Activated CD8-positive, alpha-beta memory T cell treated with anti-CD3 and anti-CD28 coated beads, Interleukin-2, amount 50 U/mL, for 24 hours (primary cell): ENCODE data around the gene FADS2.

Source experiments
- DNase-seq: peaks from one replicate; pipeline ENCODE4 v3.0.0-alpha.2; 2020; ENCODE audit errors: extremely low read depth

Gene FADS2

DNA sequence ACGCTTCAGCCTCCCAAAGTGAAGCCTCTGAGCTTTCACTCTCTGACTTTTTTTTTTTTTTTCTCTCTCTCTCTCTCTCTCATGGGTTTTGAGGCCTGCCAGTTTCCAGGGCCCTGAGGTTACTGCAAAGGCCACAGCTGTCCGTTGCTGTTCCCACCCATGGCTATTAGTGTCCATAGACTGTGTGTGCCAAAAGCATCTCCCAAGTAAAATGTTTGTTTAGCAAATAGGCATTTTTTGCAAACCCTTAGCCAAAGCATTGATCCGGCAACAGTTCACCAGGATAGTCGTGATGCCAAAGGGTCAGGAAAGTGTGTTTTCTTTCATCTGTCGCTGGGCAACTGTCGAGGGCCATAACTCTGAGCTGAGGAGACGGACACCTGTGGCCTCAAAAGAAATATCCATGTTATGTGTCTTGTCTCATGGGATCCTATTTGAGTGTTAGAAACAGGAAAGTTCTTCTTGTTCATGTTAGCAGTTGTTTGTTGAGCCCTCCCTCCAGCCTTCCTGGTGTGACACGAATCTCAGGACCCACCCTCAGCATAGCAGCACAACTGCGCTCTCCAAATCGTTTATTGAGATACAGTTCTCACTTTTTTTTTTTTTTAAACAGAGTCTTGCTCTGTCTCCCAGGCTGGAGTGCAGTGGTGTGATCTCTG lies 18.4 kb downstream of the FADS2 start:
- no peak for DNase-seq

DNA sequence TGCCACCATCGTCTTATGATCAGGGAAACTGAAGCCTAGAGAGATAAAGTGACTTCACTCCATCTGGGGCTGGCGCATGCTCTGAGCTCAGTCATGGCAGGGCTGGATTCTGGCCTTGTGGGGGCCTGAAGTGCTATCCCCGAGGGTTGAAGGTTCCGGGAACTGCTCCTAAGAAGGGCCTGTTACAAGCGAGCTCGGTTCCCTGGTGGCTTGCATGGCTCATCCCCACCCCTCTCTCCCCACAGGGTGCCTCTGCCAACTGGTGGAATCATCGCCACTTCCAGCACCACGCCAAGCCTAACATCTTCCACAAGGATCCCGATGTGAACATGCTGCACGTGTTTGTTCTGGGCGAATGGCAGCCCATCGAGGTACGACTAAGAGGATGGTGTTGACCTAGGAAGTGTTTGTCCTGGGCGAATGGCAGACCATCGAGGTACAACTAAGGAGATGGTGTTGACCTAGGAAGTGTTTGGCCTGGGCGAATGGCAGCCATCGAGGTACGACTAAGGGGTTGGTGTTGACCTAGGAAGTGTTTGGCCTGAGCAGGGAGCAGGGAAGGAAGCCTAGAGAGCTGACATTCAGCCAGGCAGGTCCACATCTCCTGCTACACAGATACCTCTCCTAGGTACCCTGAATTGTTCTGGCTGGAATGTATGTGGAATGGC lies 19.9 kb downstream of the FADS2 start:
- no peak for DNase-seq

DNA sequence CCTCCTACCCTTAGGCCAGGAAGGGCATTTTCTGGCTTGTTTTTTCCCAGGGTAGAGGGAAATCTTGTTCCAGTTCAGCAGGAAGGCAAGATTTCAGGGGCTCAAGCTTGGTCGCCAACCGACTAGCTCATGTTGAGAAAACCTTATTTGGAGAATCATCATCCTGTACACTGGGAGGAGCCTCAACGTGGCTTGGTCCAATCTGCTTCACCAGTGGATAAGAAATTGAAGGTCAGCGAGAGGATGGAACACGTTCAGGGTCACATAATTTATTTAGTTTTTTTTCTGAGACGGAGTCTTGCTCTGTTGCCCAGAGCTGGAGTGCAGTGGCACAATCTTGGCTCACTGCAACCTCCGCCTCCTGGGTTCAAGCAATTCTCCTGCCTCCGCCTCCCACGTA lies 20.5 kb downstream of the FADS2 start:
- no peak for DNase-seq

- DNase-seq: no peak
Observed at GRCh38 chr11:61850687-61851086, 22.6 kb downstream of the FADS2 start.

GRCh38 chr11:61851113-61851899 lies 23.2 kb downstream of the FADS2 start:
- DNase-seq: no peak

DNA sequence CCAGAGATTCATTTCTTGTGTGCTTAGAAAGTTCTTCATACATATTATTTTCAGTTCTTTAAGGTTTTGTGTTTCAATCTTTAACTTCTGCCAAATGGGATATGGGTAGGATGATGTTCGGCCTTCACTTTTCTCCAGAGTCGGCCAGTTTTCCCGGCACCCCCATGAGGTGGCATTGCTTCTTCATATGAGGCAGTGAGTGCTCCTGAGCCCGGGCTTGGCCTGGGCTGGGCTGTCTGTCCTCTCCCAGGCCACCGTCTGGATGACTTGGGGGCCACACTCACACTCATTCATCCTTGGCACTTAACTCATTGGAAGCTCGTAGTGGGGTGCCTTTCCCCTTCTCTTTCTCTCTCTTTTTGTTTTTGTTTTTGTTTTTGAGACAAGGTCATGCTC lies 23.8 kb downstream of the FADS2 start:
- DNase-seq: no peak

DNA sequence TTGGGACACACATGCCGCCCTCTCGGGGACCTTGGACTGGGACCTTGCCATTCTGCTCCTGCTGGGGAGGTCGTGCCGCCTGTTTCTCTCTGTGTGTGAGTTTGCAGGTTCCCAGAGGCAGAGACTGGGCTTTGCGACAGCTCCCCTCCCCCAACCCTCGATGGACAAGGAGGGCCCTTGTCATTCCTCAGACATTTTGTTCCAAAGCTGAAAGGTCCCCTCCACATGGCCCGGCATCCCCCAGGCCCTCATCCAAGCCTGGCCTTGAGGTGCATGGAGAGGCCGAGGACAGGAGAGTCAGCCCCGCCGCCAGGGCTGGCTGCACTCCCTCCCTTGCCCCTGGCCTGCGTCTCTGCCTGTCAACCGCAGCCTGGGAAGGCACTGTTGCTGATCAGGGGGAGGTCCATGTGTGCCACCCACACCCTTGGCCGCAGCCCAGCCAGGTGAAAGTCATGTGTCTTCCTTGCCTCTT lies 25.6 kb downstream of the FADS2 start:
- DNase-seq: no peak

DNA sequence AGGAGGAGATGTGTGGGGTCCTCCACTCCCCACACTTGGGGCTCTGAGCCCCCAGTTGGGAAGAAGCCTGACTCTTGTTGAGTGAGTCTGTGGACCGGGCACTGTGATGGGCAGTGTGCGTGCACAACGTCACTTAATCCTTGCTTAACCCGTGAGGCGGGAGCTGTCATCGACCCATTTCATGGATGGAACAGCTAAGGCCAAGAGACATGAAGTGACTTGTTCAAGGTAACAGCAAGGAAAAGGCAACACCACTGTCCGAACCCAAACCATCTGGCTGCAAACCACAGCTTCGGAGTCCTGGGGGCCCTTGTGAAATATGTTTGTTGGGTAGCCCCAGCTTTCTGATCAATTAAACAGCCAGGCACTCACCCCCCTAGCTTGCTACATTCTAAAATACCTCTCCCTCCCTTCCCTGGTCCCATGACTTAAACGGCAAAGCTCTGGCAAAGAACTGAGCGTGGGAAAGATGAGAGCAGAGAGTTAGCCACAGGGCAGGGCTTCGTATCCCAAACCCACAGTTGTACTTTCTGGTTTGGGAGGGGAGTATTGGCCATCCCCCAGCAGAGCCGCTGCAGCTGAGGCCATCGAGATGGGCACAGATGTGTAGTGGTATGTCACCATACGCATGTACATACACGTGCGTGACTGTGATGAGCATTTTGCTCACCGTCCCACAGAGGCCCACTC lies 26.3 kb downstream of the FADS2 start:
- no peak for DNase-seq

DNA sequence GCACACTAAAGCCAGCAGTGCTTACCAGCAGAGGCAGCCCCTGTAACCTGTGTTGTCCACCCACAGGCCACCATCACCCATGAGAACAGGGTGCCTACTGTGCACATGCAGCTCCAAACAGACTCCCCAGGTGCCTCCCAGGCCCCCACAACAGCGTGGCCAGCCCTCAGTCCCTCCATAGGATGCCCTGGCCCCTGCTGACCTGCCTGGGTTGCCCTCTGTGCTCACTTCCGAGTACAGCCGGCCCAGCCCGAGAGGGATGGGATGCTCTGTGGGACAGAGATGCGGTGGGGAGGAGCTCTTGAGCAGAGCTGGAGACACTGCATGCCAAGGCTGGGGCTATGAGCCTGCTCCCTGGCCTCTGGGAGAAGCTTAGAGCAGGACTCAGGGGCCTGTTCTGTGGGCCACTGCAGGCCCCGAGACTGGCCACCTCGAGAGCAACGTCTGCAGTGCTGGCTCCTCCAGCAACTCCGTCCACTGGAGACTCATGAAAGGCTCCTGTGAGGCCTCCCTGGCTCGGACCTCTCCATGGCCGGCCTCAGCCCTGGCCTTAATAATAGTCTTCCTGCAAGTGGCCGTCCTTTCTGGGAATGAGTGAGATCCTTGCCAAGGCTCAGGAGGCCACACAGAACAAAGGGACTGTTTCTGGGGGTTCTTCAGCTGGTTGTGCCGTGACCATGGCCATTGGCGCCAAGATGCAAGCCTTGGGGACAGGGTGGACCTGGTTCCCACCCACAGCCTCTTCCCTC lies 27.0 kb downstream of the FADS2 start:
- DNase-seq: no peak

DNA sequence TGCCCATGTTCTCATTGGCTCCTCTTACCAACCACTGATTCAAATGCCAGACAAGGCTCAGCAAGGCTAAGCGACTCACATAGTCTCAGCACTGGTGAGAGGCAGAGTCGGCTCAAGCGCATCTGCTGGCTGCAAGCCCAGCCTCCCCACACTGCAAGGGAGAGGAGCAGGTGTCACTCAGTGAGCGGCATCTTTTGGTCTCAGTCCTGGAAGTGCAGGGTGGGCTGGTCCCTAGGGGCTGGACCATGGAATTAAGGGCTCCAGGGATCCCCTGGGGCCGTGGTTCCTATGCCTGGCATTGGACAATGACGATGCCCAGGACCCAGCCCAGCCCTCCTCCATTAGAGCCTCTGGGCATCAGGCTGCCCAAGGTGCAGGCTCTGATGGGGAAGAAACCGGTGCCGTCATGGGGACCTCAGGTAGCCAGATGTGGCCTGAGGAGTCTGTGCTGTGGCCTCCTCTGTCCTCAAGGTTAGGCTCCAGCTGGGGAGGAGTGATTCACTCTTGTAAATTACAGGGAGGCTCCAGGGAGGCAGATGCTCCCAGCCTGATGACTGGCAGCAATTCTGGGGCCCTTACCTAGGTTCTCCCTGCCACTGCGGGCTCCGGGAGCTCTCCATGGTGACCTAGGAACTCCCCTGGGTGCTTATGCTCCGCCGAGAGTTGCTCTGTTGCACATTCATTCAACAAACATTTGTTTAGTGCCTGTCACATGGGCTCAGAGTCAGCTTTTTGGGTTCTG lies 28.0 kb downstream of the FADS2 start:
- no peak for DNase-seq

GRCh38 chr11:61860054-61860903 lies 32.2 kb downstream of the FADS2 start:
- no peak for DNase-seq

GRCh38 chr11:61861634-61862033 lies 33.5 kb downstream of the FADS2 start:
- no peak for DNase-seq

- no peak for DNase-seq
Observed at GRCh38 chr11:61862714-61863547, 34.8 kb downstream of the FADS2 start.

- DNase-seq: no peak
Observed at GRCh38 chr11:61863548-61864081, 35.5 kb downstream of the FADS2 start.

DNA sequence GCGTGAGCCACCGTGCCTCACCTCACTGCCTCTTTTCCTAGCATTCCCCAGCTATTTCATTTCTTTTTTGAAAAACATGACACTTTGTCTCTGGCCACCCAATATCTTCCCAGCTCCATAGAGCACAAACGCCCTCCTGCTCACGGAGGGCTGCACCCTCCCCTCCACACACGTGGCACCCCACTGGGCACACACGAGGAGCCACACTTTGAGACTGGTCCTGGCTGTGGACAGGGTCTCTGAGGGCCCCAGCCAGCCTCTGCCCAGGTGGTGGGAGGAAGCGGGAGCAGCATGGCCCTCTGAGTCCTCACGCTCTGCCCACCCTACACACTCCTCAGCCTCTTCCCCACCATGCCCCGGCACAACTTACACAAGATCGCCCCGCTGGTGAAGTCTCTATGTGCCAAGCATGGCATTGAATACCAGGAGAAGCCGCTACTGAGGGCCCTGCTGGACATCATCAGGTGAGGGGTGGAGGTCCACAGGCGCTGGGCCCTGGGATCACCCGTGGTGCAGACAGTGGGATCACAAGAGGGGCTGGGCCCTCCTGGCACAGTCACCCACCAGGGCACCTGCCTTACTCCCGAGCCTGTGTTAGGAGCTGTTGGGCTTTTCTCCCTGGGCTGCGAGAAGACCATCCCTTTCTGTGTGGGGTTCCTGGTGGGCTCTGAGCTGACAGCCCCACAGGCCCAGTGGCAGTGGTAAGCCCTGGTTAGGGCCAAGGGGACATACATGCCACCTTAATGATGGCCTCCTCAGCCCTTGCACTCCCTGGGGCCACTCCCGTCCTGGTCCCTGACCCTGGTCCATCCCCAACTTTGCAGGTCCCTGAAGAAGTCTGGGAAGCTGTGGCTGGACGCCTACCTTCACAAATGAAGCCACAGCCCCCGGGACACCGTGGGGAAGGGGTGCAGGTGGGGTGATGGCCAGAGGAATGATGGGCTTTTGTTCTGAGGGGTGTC lies 37.0 kb downstream of the FADS2 start:
- no peak for DNase-seq

GRCh38 chr11:61866231-61866957 lies 38.3 kb downstream of the FADS2 start:
- no peak for DNase-seq

- DNase-seq: no peak
Observed at GRCh38 chr11:61866958-61867343, 38.9 kb downstream of the FADS2 start.
